ENCODE results near the gene INO80C. TPM values are rescaled to one million over a fixed set of nuclear protein-coding genes. Genes with fewer than 3 reads are reported as not detected.

The INO80C gene
- polyA plus RNA-seq, 1 donor (not counting 4 experiments of a cell fraction or from before 2014, with no cell fraction given) = 54.7 TPM

DNA sequence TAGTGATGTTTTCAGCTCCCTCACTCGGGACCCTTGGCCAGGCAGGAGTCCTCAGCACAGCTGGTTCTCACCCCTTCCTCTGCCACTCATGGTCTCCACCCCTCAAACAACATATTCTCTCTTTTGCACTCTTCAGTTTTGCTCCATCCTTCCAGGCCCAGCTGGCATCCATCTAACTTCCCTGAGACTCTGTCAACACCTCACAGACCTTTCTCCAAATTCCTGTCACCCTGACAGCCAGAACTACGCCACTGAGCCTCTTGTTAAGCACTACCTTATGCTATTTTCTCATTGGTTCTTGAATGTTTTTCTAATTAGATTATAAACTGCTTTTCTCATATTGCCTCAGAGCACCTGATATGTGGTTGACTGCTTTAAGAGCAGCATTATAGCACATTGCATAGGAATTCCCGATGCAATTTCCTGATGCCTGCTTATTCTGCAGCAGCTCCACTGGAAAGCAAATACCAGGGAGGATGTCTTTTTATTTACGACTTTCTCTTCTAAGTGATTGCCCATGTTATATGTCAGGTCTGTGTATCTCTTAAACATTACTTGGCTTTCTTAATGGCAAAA, 12.4 kb upstream of the INO80C start:
- no peak overlapping the region for H3K9ac ChIP-seq (ENCODE audit: control insufficient read depth, extremely low read depth, insufficient read depth, low read length)
- no peaks in the 10 kb centered on the region for H3K9me3 ChIP-seq (ENCODE audit: control insufficient read depth, low read depth, low read length)
- H3K9me1 ChIP-seq (ENCODE audit: control insufficient read depth, extremely low read depth, insufficient read depth, low read length) = no peaks in the 10 kb centered on the region
- no peak overlapping the region for H3K4me3 ChIP-seq (ENCODE audit: control insufficient read depth in 2 of 3, extremely low read depth in 1 of 3, insufficient read depth in 2 of 3, low read depth in 1 of 3, low read length in 3 of 3)
- no peak overlapping the region for H3K4me2 ChIP-seq (ENCODE audit: control insufficient read depth, extremely low read depth, insufficient read depth, low read depth, low read length)
- H2AFZ ChIP-seq (ENCODE audit: control insufficient read depth, low read length) = no peak overlapping the region
- no peak overlapping the region for H3K27ac ChIP-seq (ENCODE audit: control insufficient read depth, insufficient read depth, low read length)
- no peaks in the 10 kb centered on the region for H3K27me3 ChIP-seq (ENCODE audit: control insufficient read depth, extremely low read depth, insufficient read depth, low read length)
- no peaks in the 10 kb centered on the region for H4K20me1 ChIP-seq (ENCODE audit: control insufficient read depth, extremely low read depth, insufficient read depth, low read length)
- FAIRE-seq (no peak), DNase-seq (ENCODE audit: low read depth, low spot score) (no peak)
- no peaks in the 10 kb centered on the region for H3K36me3 ChIP-seq (ENCODE audit: control insufficient read depth in 2 of 2, extremely low read depth in 1 of 2, insufficient read depth in 2 of 2, low read length in 2 of 2)
- H3K79me2 ChIP-seq (ENCODE audit: control insufficient read depth, insufficient read depth, low read length) = no peaks in the 10 kb centered on the region
- H3K4me1 ChIP-seq (ENCODE audit: control insufficient read depth, extremely low read depth, insufficient read depth, low read length) = peaks cover 13% of the 10 kb centered on the region
- TF ChIP-seq, protein P1, sequence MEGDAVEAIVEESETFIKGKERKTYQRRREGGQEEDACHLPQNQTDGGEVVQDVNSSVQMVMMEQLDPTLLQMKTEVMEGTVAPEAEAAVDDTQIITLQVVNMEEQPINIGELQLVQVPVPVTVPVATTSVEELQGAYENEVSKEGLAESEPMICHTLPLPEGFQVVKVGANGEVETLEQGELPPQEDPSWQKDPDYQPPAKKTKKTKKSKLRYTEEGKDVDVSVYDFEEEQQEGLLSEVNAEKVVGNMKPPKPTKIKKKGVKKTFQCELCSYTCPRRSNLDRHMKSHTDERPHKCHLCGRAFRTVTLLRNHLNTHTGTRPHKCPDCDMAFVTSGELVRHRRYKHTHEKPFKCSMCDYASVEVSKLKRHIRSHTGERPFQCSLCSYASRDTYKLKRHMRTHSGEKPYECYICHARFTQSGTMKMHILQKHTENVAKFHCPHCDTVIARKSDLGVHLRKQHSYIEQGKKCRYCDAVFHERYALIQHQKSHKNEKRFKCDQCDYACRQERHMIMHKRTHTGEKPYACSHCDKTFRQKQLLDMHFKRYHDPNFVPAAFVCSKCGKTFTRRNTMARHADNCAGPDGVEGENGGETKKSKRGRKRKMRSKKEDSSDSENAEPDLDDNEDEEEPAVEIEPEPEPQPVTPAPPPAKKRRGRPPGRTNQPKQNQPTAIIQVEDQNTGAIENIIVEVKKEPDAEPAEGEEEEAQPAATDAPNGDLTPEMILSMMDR (optimal IDR thresholded peaks at IDR 0.05 in 1 of 3, IDR thresholded peaks at IDR 0.05 in 1 of 3, conservative IDR thresholded peaks at IDR 0.05 in 1 of 3; ENCODE audit: extremely low read depth in 1 of 3, insufficient read depth in 2 of 3, low read length in 3 of 3) = no peak
- TF ChIP-seq EZH2 (IDR thresholded peaks at IDR 0.05; ENCODE audit: low read length) = no peak
- dilution Hi-C loops (cut with MboI; ENCODE audit: extremely low pct_ligation_motif_present, low sequenced_read_pairs) = no loop called here

DNA sequence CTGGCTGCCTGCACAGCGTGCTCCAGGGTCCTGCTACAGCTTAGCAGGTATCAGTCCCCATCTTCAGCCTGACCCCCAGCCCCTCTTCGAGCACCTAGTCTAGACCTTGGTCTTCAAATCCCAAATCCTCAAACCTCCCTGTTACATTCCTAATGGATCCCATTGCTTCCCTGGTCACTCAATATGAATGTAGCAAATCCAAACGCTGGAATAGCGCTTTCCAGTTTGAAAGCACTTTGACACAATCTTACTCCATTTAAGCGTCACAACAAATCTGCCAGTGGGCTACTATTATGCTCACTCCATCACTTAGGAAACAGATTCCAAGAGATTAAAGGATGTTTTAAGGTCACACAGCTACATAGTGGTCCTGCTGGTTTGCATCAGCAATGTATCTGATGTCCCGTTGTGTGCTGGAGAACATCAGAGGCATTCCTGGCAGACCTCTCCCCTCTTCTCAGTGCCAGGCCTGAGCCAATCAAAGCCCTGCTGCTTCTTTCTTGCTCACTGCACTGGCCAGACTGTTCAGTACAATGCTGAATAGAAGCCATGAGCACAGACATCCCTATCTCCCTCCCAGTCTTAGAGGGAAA, 11.1 kb upstream of the INO80C start:
- Histone ChIP-seq H3K27me3 (ENCODE audit: control insufficient read depth, extremely low read depth, insufficient read depth, low read length) (no peaks in the 10 kb centered on the region), H3K4me3 (ENCODE audit: control insufficient read depth in 2 of 3, extremely low read depth in 1 of 3, insufficient read depth in 2 of 3, low read depth in 1 of 3, low read length in 3 of 3) (no peak overlapping the region), H3K9ac (ENCODE audit: control insufficient read depth, extremely low read depth, insufficient read depth, low read length) (no peak overlapping the region), H4K20me1 (ENCODE audit: control insufficient read depth, extremely low read depth, insufficient read depth, low read length) (no peaks in the 10 kb centered on the region), H3K4me2 (ENCODE audit: control insufficient read depth, extremely low read depth, insufficient read depth, low read depth, low read length) (no peak overlapping the region), H3K36me3 (ENCODE audit: control insufficient read depth in 2 of 2, extremely low read depth in 1 of 2, insufficient read depth in 2 of 2, low read length in 2 of 2) (no peaks in the 10 kb centered on the region), H3K79me2 (ENCODE audit: control insufficient read depth, insufficient read depth, low read length) (no peaks in the 10 kb centered on the region), H3K27ac (ENCODE audit: control insufficient read depth, insufficient read depth, low read length) (no peak overlapping the region), H3K9me3 (ENCODE audit: control insufficient read depth, low read depth, low read length) (no peaks in the 10 kb centered on the region), H3K9me1 (ENCODE audit: control insufficient read depth, extremely low read depth, insufficient read depth, low read length) (no peaks in the 10 kb centered on the region), H3K4me1 (ENCODE audit: control insufficient read depth, extremely low read depth, insufficient read depth, low read length) (peaks cover 11% of the 10 kb centered on the region), H2AFZ (ENCODE audit: control insufficient read depth, low read length) (no peak overlapping the region)
- DNase-seq (ENCODE audit: low read depth, low spot score) (no peak), FAIRE-seq (no peak)
- dilution Hi-C loops (cut with MboI; ENCODE audit: extremely low pct_ligation_motif_present, low sequenced_read_pairs) = no loop called here
- TF ChIP-seq EZH2 (IDR thresholded peaks at IDR 0.05; ENCODE audit: low read length) = no peak
- TF ChIP-seq, protein P1 (optimal IDR thresholded peaks at IDR 0.05 in 1 of 3, IDR thresholded peaks at IDR 0.05 in 1 of 3, conservative IDR thresholded peaks at IDR 0.05 in 1 of 3; ENCODE audit: extremely low read depth in 1 of 3, insufficient read depth in 2 of 3, low read length in 3 of 3) = no peak
